MM.1S (cell line): ENCODE data around the gene USP24.
"Not testable (repeated sequence)": the region's sequence is repeated elsewhere in the genome, so short reads cannot be mapped to it uniquely, and the experiment has no call there.

Source experiments
- DNase-seq: peaks from one replicate; pipeline ENCODE4 v3.0.0-alpha.2; 2015
- H2AFZ ChIP-seq: fragments of 300-600 bp; sonication (generic); 2 replicates; pipeline ENCODE4 v1.6.0; 2016; ENCODE audit warnings: antibody characterized with exemption, low read length
- H3F3A ChIP-seq: fragments of 300-600 bp; sonication (generic); 2 replicates; pipeline ENCODE4 v1.6.1; 2016; ENCODE audit warnings: mild to moderate bottlenecking, antibody characterized with exemption, low read length, moderate library complexity, mixed read lengths; ENCODE audit not compliant: insufficient read depth
- H3K27ac ChIP-seq: fragments of 300-600 bp; sonication (generic); 2 replicates; pipeline ENCODE4 v1.5.1; 2016; ENCODE audit warnings: mild to moderate bottlenecking, low read length
- H3K27me3 ChIP-seq: fragments of 300-600 bp; sonication (generic); replicated peaks from 2 replicates; pipeline ENCODE4 v1.6.0; 2016; ENCODE audit warnings: low read length; ENCODE audit not compliant: insufficient read depth
- H3K36me3 ChIP-seq: fragments of 300-600 bp; sonication (generic); replicated peaks from 2 replicates; pipeline ENCODE4 v1.6.1; 2016; ENCODE audit warnings: mild to moderate bottlenecking, low read length, mixed read lengths; ENCODE audit not compliant: insufficient read depth
- H3K4me1 ChIP-seq: fragments of 300-600 bp; sonication (generic); 2 replicates; pipeline ENCODE4 v1.6.1; 2016; ENCODE audit warnings: low read length, mixed read lengths
- H3K4me2 ChIP-seq: fragments of 300-600 bp; sonication (generic); 2 replicates; pipeline ENCODE4 v1.6.0; 2016; ENCODE audit warnings: low read depth, low read length
- H3K4me3 ChIP-seq: fragments of 300-600 bp; sonication (generic); 2 replicates; pipeline ENCODE4 v1.5.1; 2016; ENCODE audit warnings: low read length, mixed read lengths
- H3K79me2 ChIP-seq: fragments of 300-600 bp; sonication (generic); 2 replicates; pipeline ENCODE4 v1.6.1; 2016; ENCODE audit warnings: mixed run types, low read length, mixed read lengths
- H3K9ac ChIP-seq: fragments of 300-600 bp; sonication (generic); 2 replicates; pipeline ENCODE4 v1.6.1; 2016; ENCODE audit warnings: low read length, mixed read lengths
- H3K9me2 ChIP-seq: fragments of 300-600 bp; sonication (generic); replicated peaks from 2 replicates; pipeline ENCODE4 v1.6.1; 2016; ENCODE audit warnings: mild to moderate bottlenecking, low read length, mixed read lengths; ENCODE audit not compliant: insufficient read depth
- H3K9me3 ChIP-seq: fragments of 300-600 bp; sonication (generic); replicated peaks from 2 replicates; pipeline ENCODE4 v1.6.1; 2016; ENCODE audit warnings: mild to moderate bottlenecking, low read length, mixed read lengths; ENCODE audit not compliant: insufficient read depth
- H4K20me1 ChIP-seq: fragments of 300-600 bp; sonication (generic); 2 replicates; pipeline ENCODE4 v1.6.1; 2016; ENCODE audit warnings: mild to moderate bottlenecking, low read length, moderate library complexity, mixed read lengths; ENCODE audit not compliant: insufficient read depth
- EZH2 ChIP-seq: fragments of 300-600 bp; sonication (generic); optimal IDR thresholded peaks from 2 replicates; pipeline ENCODE3; 2017; ENCODE audit warnings: low read depth, mild to moderate bottlenecking, antibody characterized with exemption, low read length, mixed read lengths
- EZH2phosphoT487 ChIP-seq: fragments of 300-600 bp; sonication (generic); IDR thresholded peaks from 2 replicates; pipeline ENCODE4 v1.6.1; 2018; ENCODE audit warnings: antibody characterized with exemption, low read length
- TF ChIP-seq, protein P1 (sequence below): fragments of 300-600 bp; sonication (generic); IDR thresholded peaks from 2 replicates; pipeline ENCODE4 v1.5.1; 2016; ENCODE audit warnings: antibody characterized with exemption, low read length, mixed read lengths

Gene USP24

DNA sequence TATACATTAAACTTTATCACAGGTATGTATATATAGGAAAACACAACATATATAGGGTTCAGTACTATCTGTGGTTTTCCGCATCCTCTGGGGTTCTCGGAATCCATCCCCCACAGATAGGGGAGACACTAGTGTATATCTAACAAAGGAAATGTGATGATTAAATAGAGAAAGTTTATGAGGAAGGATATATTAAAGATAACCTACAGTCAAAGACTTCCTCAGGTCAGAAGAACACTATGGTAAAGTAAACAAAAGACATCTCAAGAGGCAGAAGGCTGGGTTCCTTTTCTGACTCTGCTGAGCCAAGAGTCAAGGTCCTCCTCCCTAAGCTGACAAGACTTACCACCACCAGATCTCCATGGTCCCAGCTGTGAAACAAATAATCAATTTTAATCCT lies 12.1 kb downstream of the USP24 start:
- H2AFZ ChIP-seq = no peak overlapping the region
- no peaks in the 10 kb centered on the region for H3K27me3 ChIP-seq
- H3K9ac ChIP-seq = no peak overlapping the region
- no peaks in the 10 kb centered on the region; the same call in 1 of the 2 replicates for H4K20me1 ChIP-seq
- no peaks in the 10 kb centered on the region for H3K9me3 ChIP-seq
- H3K4me1 ChIP-seq = no peaks in the 10 kb centered on the region
- no peaks in the 10 kb centered on the region for H3K36me3 ChIP-seq
- H3K4me2 ChIP-seq = no peak overlapping the region
- H3K4me3 ChIP-seq = no peak overlapping the region
- H3K79me2 ChIP-seq = peaks cover 63% of the 10 kb centered on the region
- DNase-seq = no peak
- no peaks in the 10 kb centered on the region for H3F3A ChIP-seq
- no peaks in the 10 kb centered on the region for H3K9me2 ChIP-seq
- TF ChIP-seq, protein P1, sequence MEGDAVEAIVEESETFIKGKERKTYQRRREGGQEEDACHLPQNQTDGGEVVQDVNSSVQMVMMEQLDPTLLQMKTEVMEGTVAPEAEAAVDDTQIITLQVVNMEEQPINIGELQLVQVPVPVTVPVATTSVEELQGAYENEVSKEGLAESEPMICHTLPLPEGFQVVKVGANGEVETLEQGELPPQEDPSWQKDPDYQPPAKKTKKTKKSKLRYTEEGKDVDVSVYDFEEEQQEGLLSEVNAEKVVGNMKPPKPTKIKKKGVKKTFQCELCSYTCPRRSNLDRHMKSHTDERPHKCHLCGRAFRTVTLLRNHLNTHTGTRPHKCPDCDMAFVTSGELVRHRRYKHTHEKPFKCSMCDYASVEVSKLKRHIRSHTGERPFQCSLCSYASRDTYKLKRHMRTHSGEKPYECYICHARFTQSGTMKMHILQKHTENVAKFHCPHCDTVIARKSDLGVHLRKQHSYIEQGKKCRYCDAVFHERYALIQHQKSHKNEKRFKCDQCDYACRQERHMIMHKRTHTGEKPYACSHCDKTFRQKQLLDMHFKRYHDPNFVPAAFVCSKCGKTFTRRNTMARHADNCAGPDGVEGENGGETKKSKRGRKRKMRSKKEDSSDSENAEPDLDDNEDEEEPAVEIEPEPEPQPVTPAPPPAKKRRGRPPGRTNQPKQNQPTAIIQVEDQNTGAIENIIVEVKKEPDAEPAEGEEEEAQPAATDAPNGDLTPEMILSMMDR = no peak
- TF ChIP-seq EZH2 (no peak), EZH2phosphoT487 (no peak)
- no peak overlapping the region for H3K27ac ChIP-seq

DNA sequence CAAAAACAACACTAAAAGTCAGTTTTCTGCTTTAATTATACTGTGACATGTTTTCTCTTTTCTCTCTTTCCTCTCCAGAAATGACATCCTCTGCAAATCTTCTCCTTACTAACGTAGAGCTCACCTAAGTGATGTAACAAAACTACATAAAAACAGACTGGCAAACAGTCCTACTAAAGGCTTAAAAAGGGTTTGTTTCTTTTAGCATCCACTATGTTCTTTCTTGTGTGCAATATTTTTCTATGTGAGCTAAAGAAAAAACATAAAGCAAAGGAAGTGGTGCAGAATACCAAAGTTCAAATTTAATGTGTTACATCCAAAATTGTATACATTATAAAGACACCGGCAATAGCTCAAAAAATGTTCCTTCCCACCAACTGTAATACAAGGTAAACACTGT lies 14.5 kb downstream of the USP24 start:
- Histone ChIP-seq H3K4me3 (no peak overlapping the region), H3K27ac (no peak overlapping the region), H3K9ac (no peak overlapping the region), H3F3A (no peaks in the 10 kb centered on the region), H3K27me3 (no peaks in the 10 kb centered on the region), H3K79me2 (peaks cover 42% of the 10 kb centered on the region), H3K36me3 (no peaks in the 10 kb centered on the region), H3K4me1 (peaks cover 11% of the 10 kb centered on the region), H4K20me1 (no peaks in the 10 kb centered on the region), H3K9me2 (no peaks in the 10 kb centered on the region), H3K9me3 (no peaks in the 10 kb centered on the region), H3K4me2 (no peak overlapping the region), H2AFZ (no peak overlapping the region)
- DNase-seq = no peak
- TF ChIP-seq EZH2phosphoT487 (no peak), EZH2 (no peak)
- TF ChIP-seq, protein P1 = no peak

DNA sequence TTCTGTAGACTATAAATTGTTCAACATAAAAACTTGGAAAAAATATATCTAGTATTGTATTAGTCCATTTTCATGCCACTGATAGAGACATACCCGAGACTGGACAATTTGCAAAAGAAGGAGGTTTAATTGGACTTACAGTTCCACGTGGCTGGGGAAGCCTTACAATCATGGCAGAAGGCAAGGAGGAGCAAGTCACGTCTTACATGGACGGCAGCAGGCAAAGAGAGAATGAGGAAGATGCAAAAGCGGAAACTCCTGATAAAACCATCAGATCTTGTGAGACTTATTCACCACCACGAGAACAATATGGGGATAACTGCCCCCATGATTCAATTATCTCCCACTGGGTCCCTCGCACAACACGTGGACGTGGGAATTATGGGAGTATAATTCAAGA lies 15.4 kb downstream of the USP24 start:
- H3K9me2 ChIP-seq, DNase-seq, H4K20me1 ChIP-seq, H2AFZ ChIP-seq, H3K4me2 ChIP-seq, H3K36me3 ChIP-seq, H3K9ac ChIP-seq, H3F3A ChIP-seq, H3K9me3 ChIP-seq, H3K4me3 ChIP-seq, H3K27ac ChIP-seq, H3K27me3 ChIP-seq: not testable (repeated sequence)
- H3K79me2 ChIP-seq = peaks cover 43% of the 10 kb centered on the region
- peaks cover 18% of the 10 kb centered on the region for H3K4me1 ChIP-seq

DNA sequence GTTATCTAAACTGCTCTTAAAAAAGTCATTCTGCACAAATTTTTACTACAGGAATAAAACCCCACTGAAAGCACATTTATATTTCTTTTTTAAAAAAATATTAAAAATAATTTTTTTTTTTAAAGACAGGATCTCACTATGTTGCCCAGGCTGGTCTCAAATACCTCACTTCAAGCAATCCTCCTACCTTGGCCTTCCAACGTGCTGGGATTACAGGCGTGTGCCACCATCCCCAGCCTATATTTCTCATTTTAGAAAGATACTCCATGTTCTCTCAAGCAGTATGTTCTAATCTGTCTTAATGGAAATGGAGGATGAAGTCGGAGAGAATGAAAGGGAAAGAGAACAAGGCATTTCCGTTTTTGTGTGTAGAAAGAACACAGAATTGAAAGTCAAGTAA lies 17.1 kb downstream of the USP24 start:
- no peak for DNase-seq
- Histone ChIP-seq H3K27me3 (no peaks in the 10 kb centered on the region), H3F3A (no peaks in the 10 kb centered on the region), H3K36me3 (no peaks in the 10 kb centered on the region), H2AFZ (no peak overlapping the region), H3K4me1 (peaks cover 18% of the 10 kb centered on the region), H3K4me2 (no peak overlapping the region), H3K4me3 (no peak overlapping the region), H3K9me2 (no peaks in the 10 kb centered on the region), H3K9me3 (no peaks in the 10 kb centered on the region), H3K9ac (no peak overlapping the region), H3K27ac (no peak overlapping the region), H3K79me2 (peaks cover 43% of the 10 kb centered on the region), H4K20me1 (no peaks in the 10 kb centered on the region)
- TF ChIP-seq, protein P1 = no peak
- no peak for TF ChIP-seq EZH2phosphoT487
- TF ChIP-seq EZH2 = no peak
